SK-N-SH treated with all-trans-retinoic acid at 6 μM for 48 hours (cell line): ENCODE data around the gene TTLL4.

Experiments used
- ATAC-seq: fragments of 200-7000 bp; cut with Tn5 transposase; 3 replicates; pipeline ENCODE4 v1.9.1; 2020; ENCODE audit warnings: mild to moderate bottlenecking, moderate library complexity
- ARNTL ChIP-seq: fragments of 450-650 bp; formaldehyde crosslinking; IDR thresholded peaks from 2 replicates; pipeline ENCODE4 v1.5.0; 2020; ENCODE audit warnings: low read depth, mild to moderate bottlenecking, moderate library complexity, borderline replicate concordance
- BACH2 ChIP-seq: fragments of 250-450 bp; sonication (Bioruptor Pico); IDR thresholded peaks from 2 replicates; pipeline ENCODE4 v1.9.0; 2021; ENCODE audit warnings: mild to moderate bottlenecking, borderline replicate concordance
- CSDC2 ChIP-seq: fragments of 250-450 bp; sonication (Bioruptor Pico); IDR thresholded peaks from 2 replicates; pipeline ENCODE4 v1.5.0; 2020; ENCODE audit warnings: mild to moderate bottlenecking, moderate library complexity
- ESRRG ChIP-seq: fragments of 250-450 bp; sonication (Bioruptor Pico); IDR thresholded peaks from 2 replicates; pipeline ENCODE4 v1.6.1; 2021; ENCODE audit warnings: mild to moderate bottlenecking
- GLIS3 ChIP-seq: fragments of 250-450 bp; sonication (Bioruptor Pico); IDR thresholded peaks from 2 replicates; pipeline ENCODE4 v1.5.0; 2020; ENCODE audit warnings: mild to moderate bottlenecking, moderate library complexity
- ISL1 ChIP-seq: fragments of 250-450 bp; sonication (Bioruptor Pico); IDR thresholded peaks from 2 replicates; pipeline ENCODE4 v2.1.2; 2022; ENCODE audit warnings: mild to moderate bottlenecking, moderate library complexity
- OSR1 ChIP-seq: fragments of 250-450 bp; sonication (Bioruptor Pico); IDR thresholded peaks from 2 replicates; pipeline ENCODE4 v1.8.0; 2022; ENCODE audit warnings: moderate library complexity, mild to moderate bottlenecking, inconsistent platforms
- POU6F1 ChIP-seq: fragments of 250-450 bp; sonication (Bioruptor Pico); IDR thresholded peaks from 2 replicates; pipeline ENCODE4 v1.8.0; 2021; ENCODE audit warnings: low read depth, mild to moderate bottlenecking, moderate library complexity, borderline replicate concordance
- PPARA ChIP-seq: fragments of 250-450 bp; sonication (Bioruptor Pico); IDR thresholded peaks from 2 replicates; pipeline ENCODE4 v1.5.0; 2020; ENCODE audit warnings: mild to moderate bottlenecking, borderline replicate concordance
- RARB ChIP-seq: fragments of 250-450 bp; sonication (Bioruptor Pico); IDR thresholded peaks from 2 replicates; pipeline ENCODE4 v1.8.0; 2021; ENCODE audit warnings: mild to moderate bottlenecking, moderate library complexity
- SNAI2 ChIP-seq: fragments of 250-450 bp; sonication (Bioruptor Pico); IDR thresholded peaks from 2 replicates; pipeline ENCODE4 v1.5.0; 2020; ENCODE audit warnings: mild to moderate bottlenecking, moderate library complexity
- TCF4 ChIP-seq: fragments of 250-450 bp; sonication (Bioruptor Pico); IDR thresholded peaks from 2 replicates; pipeline ENCODE4 v1.8.0; 2021; ENCODE audit warnings: mild to moderate bottlenecking, moderate library complexity, borderline replicate concordance
- TOX ChIP-seq: fragments of 250-450 bp; sonication (Bioruptor Pico); IDR thresholded peaks from 2 replicates; pipeline ENCODE4 v1.8.0; 2021; ENCODE audit warnings: mild to moderate bottlenecking, moderate library complexity, borderline replicate concordance
- ZC3H10 ChIP-seq: fragments of 250-450 bp; sonication (Bioruptor Pico); IDR thresholded peaks from 2 replicates; pipeline ENCODE4 v1.5.1; 2021; ENCODE audit warnings: mild to moderate bottlenecking, moderate library complexity
- ZFP30 ChIP-seq: fragments of 450-650 bp; formaldehyde crosslinking; IDR thresholded peaks from 2 replicates; pipeline ENCODE4 v1.5.0; 2022; ENCODE audit warnings: mild to moderate bottlenecking, moderate library complexity
- ZNF565 ChIP-seq: fragments of 450-650 bp; formaldehyde crosslinking; conservative IDR thresholded peaks from 2 replicates; pipeline ENCODE4 v1.5.0; 2020; ENCODE audit warnings: low read depth, mild to moderate bottlenecking, moderate library complexity
- ZNF70 ChIP-seq: fragments of 450-650 bp; formaldehyde crosslinking; IDR thresholded peaks from 2 replicates; pipeline ENCODE4 v1.5.0; 2020; ENCODE audit warnings: mild to moderate bottlenecking, moderate library complexity
- ZNF8 ChIP-seq: fragments of 450-650 bp; formaldehyde crosslinking; IDR thresholded peaks from 2 replicates; pipeline ENCODE4 v1.5.0; 2020; ENCODE audit warnings: mild to moderate bottlenecking, moderate library complexity
- TF ChIP-seq, protein P1 (sequence below): fragments of 250-450 bp; sonication (Bioruptor Pico); IDR thresholded peaks from 2 replicates; pipeline ENCODE4 v1.8.0; 2020; ENCODE audit warnings: mild to moderate bottlenecking, moderate library complexity, borderline replicate concordance
- TF ChIP-seq, protein P2 (sequence below): fragments of 250-450 bp; sonication (Bioruptor Pico); IDR thresholded peaks from 2 replicates; pipeline ENCODE4 v1.5.1; 2020; ENCODE audit warnings: low read depth, mild to moderate bottlenecking, moderate library complexity
- TF ChIP-seq, protein P3 (sequence below): fragments of 250-450 bp; sonication (Bioruptor Pico); IDR thresholded peaks from 2 replicates; pipeline ENCODE4 v1.5.1; 2021; ENCODE audit warnings: mild to moderate bottlenecking, moderate library complexity

TTLL4 gene

GRCh38 chr2:218746960-218747359 is 36.3 kb downstream of the TTLL4 start:
- ATAC-seq, result no peak
- TF ChIP-seq GLIS3, result no peak
- no peak for TF ChIP-seq ZFP30 (CRISPR knock-in tag)
- TF ChIP-seq ZNF565 (CRISPR knock-in tag), result no peak
- TF ChIP-seq OSR1 (CRISPR knock-in tag), result no peak
- no peak for TF ChIP-seq ZNF8 (CRISPR knock-in tag)
- TF ChIP-seq ZC3H10 (CRISPR knock-in tag), result no peak
- no peak for TF ChIP-seq PPARA (CRISPR knock-in tag)
- TF ChIP-seq TCF4 (CRISPR knock-in tag), result no peak
- no peak for TF ChIP-seq ESRRG

- no peak for TF ChIP-seq TCF4 (CRISPR knock-in tag)
- no peak for TF ChIP-seq ZNF70 (CRISPR knock-in tag)
- TF ChIP-seq, protein P1, sequence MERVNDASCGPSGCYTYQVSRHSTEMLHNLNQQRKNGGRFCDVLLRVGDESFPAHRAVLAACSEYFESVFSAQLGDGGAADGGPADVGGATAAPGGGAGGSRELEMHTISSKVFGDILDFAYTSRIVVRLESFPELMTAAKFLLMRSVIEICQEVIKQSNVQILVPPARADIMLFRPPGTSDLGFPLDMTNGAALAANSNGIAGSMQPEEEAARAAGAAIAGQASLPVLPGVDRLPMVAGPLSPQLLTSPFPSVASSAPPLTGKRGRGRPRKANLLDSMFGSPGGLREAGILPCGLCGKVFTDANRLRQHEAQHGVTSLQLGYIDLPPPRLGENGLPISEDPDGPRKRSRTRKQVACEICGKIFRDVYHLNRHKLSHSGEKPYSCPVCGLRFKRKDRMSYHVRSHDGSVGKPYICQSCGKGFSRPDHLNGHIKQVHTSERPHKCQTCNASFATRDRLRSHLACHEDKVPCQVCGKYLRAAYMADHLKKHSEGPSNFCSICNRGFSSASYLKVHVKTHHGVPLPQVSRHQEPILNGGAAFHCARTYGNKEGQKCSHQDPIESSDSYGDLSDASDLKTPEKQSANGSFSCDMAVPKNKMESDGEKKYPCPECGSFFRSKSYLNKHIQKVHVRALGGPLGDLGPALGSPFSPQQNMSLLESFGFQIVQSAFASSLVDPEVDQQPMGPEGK (CRISPR knock-in tag), result no peak
- TF ChIP-seq, protein P2, sequence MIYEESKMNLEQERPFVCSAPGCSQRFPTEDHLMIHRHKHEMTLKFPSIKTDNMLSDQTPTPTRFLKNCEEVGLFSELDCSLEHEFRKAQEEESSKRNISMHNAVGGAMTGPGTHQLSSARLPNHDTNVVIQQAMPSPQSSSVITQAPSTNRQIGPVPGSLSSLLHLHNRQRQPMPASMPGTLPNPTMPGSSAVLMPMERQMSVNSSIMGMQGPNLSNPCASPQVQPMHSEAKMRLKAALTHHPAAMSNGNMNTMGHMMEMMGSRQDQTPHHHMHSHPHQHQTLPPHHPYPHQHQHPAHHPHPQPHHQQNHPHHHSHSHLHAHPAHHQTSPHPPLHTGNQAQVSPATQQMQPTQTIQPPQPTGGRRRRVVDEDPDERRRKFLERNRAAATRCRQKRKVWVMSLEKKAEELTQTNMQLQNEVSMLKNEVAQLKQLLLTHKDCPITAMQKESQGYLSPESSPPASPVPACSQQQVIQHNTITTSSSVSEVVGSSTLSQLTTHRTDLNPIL (CRISPR knock-in tag), result no peak
- no peak for TF ChIP-seq ZC3H10 (CRISPR knock-in tag)
- TF ChIP-seq SNAI2, result no peak
- no peak for TF ChIP-seq ARNTL
- TF ChIP-seq TOX, result no peak
- no peak for TF ChIP-seq ISL1 (CRISPR knock-in tag)
- no peak for TF ChIP-seq ESRRG
- no peak for ATAC-seq
Observed at GRCh38 chr2:218748741-218749441, 38.3 kb downstream of the TTLL4 start.

- no peak for TF ChIP-seq ZFP30 (CRISPR knock-in tag)
- no peak for TF ChIP-seq TCF4 (CRISPR knock-in tag)
- TF ChIP-seq SNAI2, result no peak
- TF ChIP-seq ZNF70 (CRISPR knock-in tag), result no peak
- TF ChIP-seq, all 23 proteins: peak for 0
- no peak for ATAC-seq
Observed at GRCh38 chr2:218754201-218754600, 43.6 kb downstream of the TTLL4 start.

DNA sequence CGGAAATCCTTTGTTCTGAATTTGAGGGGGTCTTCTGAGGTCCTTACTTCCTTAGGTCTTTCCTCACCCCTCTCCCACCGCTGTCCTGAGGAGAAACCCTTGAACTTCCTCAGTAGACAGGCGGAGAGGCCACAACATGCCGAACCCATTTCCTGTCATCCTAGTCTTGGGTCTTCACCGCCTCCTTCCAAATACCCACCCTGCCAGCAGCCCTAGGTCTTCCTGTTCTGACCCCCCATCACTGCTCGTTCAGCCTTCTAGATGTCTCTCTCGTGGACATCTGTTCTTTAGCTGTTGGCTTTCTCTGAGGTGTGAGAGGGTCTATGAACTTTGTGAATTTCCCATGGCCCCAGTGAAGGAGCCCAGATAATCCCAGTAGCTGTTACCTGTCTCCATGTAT is 44.1 kb downstream of the TTLL4 start:
- no peak for ATAC-seq
- no peak for TF ChIP-seq POU6F1
- TF ChIP-seq CSDC2 (CRISPR knock-in tag), result no peak
- no peak for TF ChIP-seq SNAI2
- TF ChIP-seq, protein P2 (CRISPR knock-in tag), result no peak
- TF ChIP-seq ISL1 (CRISPR knock-in tag), result no peak
- no peak for TF ChIP-seq ARNTL
- TF ChIP-seq ZNF70 (CRISPR knock-in tag), result no peak
- TF ChIP-seq BACH2, result no peak
- TF ChIP-seq, protein P1 (CRISPR knock-in tag), result no peak
- no peak for TF ChIP-seq PPARA (CRISPR knock-in tag)
- no peak for TF ChIP-seq RARB (CRISPR knock-in tag)
- TF ChIP-seq, protein P3, sequence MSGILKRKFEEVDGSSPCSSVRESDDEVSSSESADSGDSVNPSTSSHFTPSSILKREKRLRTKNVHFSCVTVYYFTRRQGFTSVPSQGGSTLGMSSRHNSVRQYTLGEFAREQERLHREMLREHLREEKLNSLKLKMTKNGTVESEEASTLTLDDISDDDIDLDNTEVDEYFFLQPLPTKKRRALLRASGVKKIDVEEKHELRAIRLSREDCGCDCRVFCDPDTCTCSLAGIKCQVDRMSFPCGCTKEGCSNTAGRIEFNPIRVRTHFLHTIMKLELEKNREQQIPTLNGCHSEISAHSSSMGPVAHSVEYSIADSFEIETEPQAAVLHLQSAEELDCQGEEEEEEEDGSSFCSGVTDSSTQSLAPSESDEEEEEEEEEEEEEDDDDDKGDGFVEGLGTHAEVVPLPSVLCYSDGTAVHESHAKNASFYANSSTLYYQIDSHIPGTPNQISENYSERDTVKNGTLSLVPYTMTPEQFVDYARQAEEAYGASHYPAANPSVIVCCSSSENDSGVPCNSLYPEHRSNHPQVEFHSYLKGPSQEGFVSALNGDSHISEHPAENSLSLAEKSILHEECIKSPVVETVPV (CRISPR knock-in tag), result no peak
